Activated CD4-positive, alpha-beta T cell treated with anti-CD3 and anti-CD28 coated beads, Interleukin-2, amount 10 ng/mL, durations not matched to agents 24 days and 14 days (primary cell): ENCODE data around the gene PIK3R2. TPM values are rescaled to one million over a fixed set of nuclear protein-coding genes. Genes with fewer than 3 reads are reported as not detected.

Source experiments
- DNase-seq: peaks from one replicate; pipeline ENCODE4 v3.0.0; 2022
- H3K27ac Mint-ChIP-seq: one replicate; pipeline ENCODE4 v1.8.0; 2022; ENCODE audit warnings: mild to moderate bottlenecking, mixed read lengths
- H3K27me3 Mint-ChIP-seq: one replicate; pipeline ENCODE4 v1.8.0; 2022; ENCODE audit warnings: mixed read lengths
- H3K36me3 Mint-ChIP-seq: one replicate; pipeline ENCODE4 v1.8.0; 2022; ENCODE audit warnings: low read depth, mild to moderate bottlenecking, mixed read lengths
- H3K4me1 Mint-ChIP-seq: one replicate; pipeline ENCODE4 v1.8.0; 2021; ENCODE audit warnings: mixed read lengths
- H3K4me3 Mint-ChIP-seq: one replicate; pipeline ENCODE4 v1.8.0; 2022; ENCODE audit warnings: mild to moderate bottlenecking, moderate library complexity, mixed read lengths
- H3K9me3 Mint-ChIP-seq: one replicate; pipeline ENCODE4 v1.8.0; 2021; ENCODE audit warnings: mixed read lengths
- intact Hi-C: fragments of 100-400 bp; cut with micrococcal nuclease; formaldehyde crosslinking; loops from one replicate; pipeline ENCODE4 v1.15.1; 2023
- total RNA-seq: library from RNA; stranded (reverse); gene quantifications from 2 replicates; pipeline ENCODE4 v1.2.3, GENCODE V29; 2022

The PIK3R2 gene
- total RNA-seq, 1 donor from 2014 or later = 20.7 TPM

- no peak for DNase-seq
- no peak overlapping the region for H3K4me3 Mint-ChIP-seq
- no peak overlapping the region for H3K27ac Mint-ChIP-seq
- H3K9me3 Mint-ChIP-seq = no peaks in the 10 kb centered on the region
- peaks cover 18% of the 10 kb centered on the region for H3K27me3 Mint-ChIP-seq
- intact Hi-C loops = no loop called here
- no peaks in the 10 kb centered on the region for H3K36me3 Mint-ChIP-seq
- H3K4me1 Mint-ChIP-seq = peaks cover 7% of the 10 kb centered on the region
Observed at GRCh38 chr19:18218159-18218558, 65.2 kb downstream of the PIK3R2 start.

- intact Hi-C loops = no loop called here
- no peak overlapping the region for H3K27ac Mint-ChIP-seq
- H3K4me1 Mint-ChIP-seq = peaks cover 7% of the 10 kb centered on the region
- no peak overlapping the region for H3K4me3 Mint-ChIP-seq
- DNase-seq = no peak
- no peaks in the 10 kb centered on the region for H3K36me3 Mint-ChIP-seq
- peaks cover 19% of the 10 kb centered on the region for H3K27me3 Mint-ChIP-seq
- no peaks in the 10 kb centered on the region for H3K9me3 Mint-ChIP-seq
Observed at GRCh38 chr19:18218600-18218999, 65.6 kb downstream of the PIK3R2 start.

Other genes with a start within 250 kb of the PIK3R2 start
- 126 and 136 TPM in 2 replicates for gene CCDC124, start 220.1 kb upstream of the PIK3R2 start, total RNA-seq
- gene KCNN1, start 186.1 kb upstream of the PIK3R2 start, total RNA-seq = 0.62 TPM in 1 of 2 replicates, not detected in the other
- gene ARRDC2, start 145.0 kb upstream of the PIK3R2 start, total RNA-seq = 41.3 and 41.7 TPM in 2 replicates
- gene IL12RB1, start 66.2 kb upstream of the PIK3R2 start, total RNA-seq = 37.0 and 38.8 TPM in 2 replicates
- gene MAST3, start 55.4 kb upstream of the PIK3R2 start, total RNA-seq = 16.2 and 17.2 TPM in 2 replicates
- 49.4 and 52.7 TPM in 2 replicates for gene IFI30, start 20.6 kb downstream of the PIK3R2 start, total RNA-seq
- gene MPV17L2, start 40.1 kb downstream of the PIK3R2 start, total RNA-seq = 18.4 and 20.9 TPM in 2 replicates
- gene RAB3A, start 50.9 kb downstream of the PIK3R2 start, total RNA-seq = 9.6 and 10.3 TPM in 2 replicates
- 0.14 and 0.37 TPM in 2 replicates for gene PDE4C, start 73.3 kb downstream of the PIK3R2 start, total RNA-seq
- 2.3 and 3.0 TPM in 2 replicates for gene IQCN, start 121.3 kb downstream of the PIK3R2 start, total RNA-seq
- 382 and 413 TPM in 2 replicates for gene JUND, start 128.5 kb downstream of the PIK3R2 start, total RNA-seq
- gene LSM4, start 169.9 kb downstream of the PIK3R2 start, total RNA-seq = 217 and 225 TPM in 2 replicates
- gene PGPEP1, start 187.4 kb downstream of the PIK3R2 start, total RNA-seq = 14.6 and 18.5 TPM in 2 replicates
- 0.26 TPM in 1 of 2 replicates, not detected in the other for gene GDF15, start 233.0 kb downstream of the PIK3R2 start, total RNA-seq
- gene LRRC25, start 244.5 kb downstream of the PIK3R2 start, total RNA-seq = not detected in 2 replicates